C1 segment of cervical spinal cord (tissue), 14 donors: Measurements from ENCODE around the gene MRPL39.
"Not testable (repeated sequence)": the region's sequence is repeated elsewhere in the genome, so short reads cannot be mapped to it uniquely, and the experiment has no call there.

Source experiments
- DNase-seq, 14 donors: peaks; one replicate each; lab custom pipeline; 2025; lab: John Stamatoyannopoulos, UW

MRPL39 gene

DNA sequence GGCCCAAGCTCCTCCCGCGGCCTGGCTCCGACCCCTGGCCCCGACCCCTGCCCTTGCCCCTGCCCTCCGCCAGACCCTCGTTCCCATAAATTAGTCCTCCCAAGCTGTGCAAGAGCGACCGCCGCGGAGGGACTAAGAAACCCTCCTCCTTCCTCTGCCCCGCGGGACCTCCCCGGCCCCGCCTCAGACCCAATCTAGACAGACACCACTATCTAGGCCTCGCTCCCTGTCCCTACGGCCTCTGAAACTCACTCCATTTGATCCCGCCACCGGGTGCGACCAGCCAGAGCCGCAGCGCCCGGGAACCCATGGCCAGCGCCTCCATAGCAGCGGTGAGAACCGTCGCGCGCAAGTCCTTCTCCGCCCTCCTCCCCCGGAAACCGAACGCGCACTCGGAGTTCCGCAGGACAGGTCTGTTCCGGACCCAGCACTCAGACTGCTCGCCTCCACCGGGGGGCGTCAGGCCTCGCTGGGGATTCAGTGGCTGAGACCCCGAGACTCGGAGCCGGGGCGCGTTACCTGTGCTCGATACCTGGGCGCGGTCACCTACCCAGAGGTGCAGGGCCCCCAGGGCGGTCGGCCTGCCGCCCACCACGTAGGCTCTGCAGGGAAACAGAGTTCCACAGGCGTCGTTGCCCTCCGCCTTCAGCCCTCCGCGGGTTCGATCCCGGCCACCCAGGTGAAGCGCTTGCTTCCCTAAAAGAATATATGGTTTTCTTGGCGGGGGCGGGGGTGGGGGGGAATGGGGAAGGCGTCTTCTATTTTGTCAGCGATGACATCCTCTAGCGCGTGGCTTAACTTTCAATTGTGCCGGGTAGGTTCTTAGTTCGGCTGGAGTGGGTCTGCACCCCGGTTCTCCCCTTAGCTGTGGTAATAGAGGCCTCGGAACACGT is at the start of gene MRPL39:
Gene MRPL39, minus strand, starts transcription at position 331 of the 893 bp plus-strand sequence. Its CDS starts 6 bp downstream, at position 325.
- peak; percentile 20 to 88 (median 76) for DNase-seq

DNA sequence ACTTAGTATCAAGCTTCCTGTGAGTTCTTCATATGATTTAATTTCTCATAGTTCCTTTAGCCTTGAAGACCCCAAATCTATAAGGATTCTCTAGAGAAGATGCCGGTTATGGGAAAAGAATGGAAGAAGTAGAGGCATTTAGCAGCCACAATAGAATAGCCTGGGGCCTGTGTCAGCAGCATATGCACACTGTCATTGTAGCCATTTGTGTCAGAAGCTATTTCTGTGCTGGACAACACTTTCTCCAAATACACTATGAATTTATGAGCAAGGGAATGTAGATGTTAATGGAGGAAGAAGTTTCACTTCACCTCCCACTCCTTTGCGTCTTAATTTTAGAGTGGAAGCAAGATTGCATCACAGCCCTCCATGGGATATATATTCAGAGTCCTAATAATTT is 49.1 kb upstream of the MRPL39 start:
- no peak for DNase-seq

DNA sequence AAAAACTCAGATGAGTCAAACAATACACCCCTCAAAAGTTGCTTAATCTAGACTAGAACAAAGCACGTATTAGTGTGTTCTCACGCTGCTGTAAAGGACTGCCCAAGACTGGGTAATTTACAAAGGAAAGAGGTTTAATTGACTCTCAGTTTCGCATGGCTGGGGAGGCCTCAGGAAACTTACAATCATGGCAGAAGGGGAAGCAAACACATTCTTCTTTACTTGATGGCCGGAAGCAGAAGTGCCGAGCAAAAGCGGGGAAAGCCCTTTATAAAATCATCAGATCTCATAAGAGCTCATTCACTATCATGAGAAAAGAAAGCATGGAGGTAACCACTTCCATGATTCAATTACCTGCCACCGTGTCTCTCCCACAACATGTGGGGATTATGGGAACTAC is 41.9 kb upstream of the MRPL39 start:
- DNase-seq: no peak

DNA sequence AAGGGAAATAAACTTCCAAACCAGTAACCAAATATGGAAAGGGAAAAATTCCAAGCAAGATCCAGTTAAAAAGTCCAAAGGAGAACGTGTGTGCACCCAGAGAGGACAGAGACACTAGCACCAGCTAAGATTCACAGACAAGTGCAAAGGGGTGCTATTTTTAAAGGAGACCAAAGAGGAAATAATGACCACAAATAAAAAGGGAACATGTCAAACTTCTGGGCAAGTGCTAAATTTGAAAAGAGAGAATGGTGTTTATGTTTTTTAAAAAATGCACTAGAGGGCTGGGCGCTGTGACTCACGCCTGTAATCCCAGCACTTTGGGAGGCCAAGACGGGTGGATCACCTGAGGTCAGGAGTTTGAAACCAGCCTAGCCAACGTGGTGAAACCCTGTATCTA is 40.4 kb upstream of the MRPL39 start:
- DNase-seq: no peak

DNA sequence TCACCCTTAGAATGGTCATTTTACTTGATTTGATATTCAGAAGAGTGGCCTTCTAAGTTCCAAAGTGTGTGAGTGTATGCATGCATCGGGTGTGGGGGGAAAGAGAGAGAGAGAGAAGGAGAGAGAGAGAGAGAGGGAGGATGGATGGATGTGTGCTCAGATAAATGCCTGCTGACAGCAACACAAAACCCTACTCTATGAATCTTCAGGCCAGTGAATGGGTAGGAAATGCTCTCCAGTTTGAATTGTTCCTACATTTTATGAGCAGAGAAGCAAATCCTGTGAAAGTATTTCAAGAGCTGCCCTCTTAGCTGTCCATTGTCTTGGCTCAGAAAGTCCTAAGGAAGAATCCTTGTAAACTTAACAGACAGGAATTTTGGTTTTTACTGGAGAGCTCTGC is 39.2 kb upstream of the MRPL39 start:
- no peak for DNase-seq

DNA sequence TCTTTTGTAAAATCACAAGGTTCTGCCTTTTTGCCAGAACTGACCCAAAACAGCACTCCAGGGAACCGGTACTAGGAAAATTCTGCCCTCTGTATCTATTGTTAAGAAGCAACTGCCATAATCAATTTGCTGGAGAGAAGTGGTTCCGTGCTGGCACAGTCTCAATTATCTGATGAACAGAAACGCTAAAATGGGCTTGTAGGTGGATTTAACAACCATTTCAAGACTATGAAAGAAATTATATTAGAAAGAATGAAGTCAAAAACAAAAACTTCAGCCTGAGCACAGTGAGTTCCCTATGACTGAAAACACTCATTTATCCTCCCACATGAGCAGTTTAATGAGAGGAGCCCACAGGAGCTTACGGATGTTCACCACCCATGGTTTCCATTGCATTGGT is 36.2 kb upstream of the MRPL39 start:
- DNase-seq: no peak

DNA sequence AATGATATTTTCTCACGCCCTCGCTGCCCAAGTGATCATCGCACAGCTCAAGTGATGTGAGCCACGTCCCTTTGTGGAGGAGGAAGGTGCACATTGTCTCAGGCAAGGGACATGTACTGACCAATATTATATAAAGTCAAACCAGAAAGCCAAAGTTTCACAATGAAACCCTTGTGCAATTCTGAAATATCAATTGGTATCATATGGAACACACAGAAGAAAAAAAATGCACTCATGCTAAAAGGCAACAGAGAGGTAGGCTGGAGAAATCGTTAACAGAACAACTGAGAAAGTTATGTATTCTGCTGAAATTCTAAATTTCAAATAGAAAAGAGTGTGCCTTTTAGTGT is 33.6 kb upstream of the MRPL39 start:
- no peak for DNase-seq

DNA sequence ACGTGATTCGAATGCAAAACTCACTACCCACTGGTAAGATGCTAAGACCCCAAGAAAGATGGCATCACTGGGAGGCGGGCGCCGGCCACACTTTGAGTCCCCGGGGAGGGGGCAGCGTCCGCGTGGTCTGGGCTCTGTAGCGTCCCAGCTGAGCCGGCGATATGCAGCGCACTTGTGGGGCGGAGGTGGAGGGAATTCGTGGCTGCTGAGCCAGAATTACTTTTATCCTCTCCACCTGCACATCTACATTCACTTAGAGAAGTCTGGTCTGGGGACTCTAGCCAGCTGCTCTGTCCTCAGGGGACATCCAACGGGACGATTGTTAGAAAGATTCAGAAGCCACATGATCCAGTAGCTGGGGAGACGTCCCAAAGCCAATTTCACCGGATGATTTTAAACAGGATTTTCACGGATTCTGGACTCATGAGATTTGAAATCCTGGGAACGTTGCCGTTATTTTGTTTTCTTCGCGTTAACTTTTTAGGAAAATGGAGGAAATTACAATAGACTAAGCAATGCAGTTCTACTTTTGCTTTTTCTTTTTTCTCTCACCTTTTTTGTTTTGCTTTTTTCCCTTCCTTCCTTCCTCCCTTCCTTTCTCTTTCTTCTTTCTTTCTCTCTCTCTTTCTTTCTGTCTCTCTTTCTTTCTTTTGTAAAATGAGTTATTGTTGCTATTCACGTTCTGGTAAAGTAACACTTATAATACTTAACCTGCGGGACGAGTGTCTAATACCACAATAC is 33.1 kb upstream of the MRPL39 start:
- DNase-seq: peak in 10 of 14 donors; percentile 8 to 67 (median 51)

DNA sequence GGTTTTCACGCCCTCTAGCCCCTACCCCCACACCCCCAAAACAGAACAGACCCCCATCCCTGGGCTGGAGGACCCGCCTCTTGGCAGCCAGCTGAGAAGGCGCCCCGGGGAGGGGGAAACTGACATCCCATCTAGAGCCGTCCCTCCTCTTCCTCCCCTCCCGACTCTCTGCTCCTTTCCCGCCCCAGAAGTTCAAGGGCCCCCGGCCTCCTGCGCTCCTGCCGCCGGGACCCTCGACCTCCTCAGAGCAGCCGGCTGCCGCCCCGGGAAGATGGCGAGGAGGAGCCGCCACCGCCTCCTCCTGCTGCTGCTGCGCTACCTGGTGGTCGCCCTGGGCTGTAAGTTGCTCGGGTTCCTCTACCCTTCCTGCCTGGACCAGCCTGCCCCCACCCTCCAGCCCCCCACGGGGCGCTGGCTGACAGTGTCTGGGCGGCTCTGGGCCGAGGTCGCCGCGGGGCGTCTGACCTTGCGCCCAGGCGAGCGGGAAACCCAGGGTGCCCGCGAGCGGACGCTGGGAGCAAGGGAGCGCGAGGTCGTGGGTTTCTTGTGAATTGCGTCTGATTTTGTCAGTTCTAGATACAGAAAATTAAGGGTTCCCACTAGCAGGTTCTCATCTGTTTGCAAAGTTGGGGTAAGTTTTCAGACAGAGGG is 32.4 kb upstream of the MRPL39 start:
- peak in 9 of 14 donors; percentile 42 to 82 (median 66) for DNase-seq

DNA sequence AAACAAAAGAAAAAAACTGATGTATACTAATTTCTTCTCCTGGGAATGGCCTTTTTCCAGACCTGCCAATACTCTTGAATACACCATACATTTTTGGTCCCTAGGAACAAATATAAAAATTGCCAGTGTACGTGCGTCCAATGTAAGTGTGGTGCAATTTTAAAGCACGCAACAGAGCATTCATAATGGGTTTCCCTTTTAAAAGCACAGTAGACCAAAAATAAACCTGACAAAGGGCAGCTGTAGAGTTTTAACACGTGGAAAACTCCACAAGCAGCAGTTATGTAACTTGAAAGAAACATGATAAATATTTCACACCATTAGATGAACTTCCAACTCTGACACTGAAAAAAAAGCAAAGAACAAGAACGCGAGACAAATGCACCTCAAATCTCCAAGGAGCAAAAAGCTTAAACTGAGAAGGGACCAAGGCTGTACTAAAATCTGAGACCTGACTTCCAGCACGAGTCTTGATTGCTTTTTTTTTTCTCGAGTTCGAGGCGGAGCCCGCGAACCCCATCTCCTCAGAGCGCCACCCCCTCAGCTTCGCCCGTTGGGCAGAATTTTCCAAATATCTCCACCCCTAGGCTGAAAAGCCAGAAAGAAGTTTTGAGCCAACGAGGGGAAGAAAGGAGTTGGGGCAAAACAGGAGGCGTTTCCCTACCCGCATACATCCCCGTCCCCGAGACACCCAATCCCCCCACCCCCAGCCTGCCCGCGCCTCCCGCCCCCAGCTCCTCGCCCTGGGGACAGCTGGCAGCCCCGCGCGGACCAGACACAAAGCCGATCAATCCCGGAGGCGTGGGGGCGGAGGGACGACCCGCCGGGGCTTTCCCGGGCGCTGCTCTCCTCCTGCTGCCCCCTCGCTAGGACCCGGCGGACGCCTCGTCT is 31.6 kb upstream of the MRPL39 start, which contains the start of gene JAM2:
Gene JAM2, plus strand, starts transcription at position 599 of the 891 bp plus-strand sequence. CDS start 564 bp downstream, outside the sequence.
- DNase-seq: peak in 12 of 14 donors; percentile 14 to 82 (median 60)

DNA sequence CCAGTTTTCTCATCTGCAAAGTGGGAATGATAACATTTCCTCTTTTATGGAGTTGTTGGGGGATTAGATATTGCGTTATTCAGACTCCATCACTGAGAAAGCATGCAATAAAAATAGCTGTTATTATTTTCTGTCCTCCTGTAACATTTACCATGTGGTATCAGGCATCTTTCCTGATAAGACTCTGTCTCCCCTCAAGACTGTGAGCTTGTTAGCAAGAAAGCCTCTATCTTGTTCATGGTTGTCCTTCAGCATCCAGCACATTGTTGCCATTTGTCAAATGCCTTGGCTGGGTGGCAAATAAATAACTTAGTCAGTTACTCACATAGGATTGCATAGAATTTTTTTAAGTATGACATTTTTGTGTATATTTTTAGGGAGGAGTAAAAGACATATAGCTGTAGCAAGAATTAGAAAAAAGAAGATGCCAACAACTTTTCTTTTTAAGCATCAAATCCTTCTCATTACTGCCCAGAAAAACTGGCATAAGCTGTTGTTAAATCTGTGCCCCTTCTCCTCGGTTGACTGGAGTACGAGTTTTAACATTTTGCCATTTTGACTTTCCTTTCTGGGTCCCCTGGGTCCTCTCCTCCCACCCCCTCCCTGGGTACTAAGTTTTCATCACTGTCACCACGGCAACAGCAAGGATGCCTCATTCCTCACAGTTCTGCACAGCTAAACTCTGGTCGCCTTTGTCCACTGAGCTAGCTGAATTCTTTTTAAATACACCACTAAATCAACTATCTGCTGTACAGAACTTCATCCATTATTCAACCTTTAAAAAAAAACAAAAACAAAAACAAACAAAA is 30.8 kb upstream of the MRPL39 start:
- DNase-seq: no peak

DNA sequence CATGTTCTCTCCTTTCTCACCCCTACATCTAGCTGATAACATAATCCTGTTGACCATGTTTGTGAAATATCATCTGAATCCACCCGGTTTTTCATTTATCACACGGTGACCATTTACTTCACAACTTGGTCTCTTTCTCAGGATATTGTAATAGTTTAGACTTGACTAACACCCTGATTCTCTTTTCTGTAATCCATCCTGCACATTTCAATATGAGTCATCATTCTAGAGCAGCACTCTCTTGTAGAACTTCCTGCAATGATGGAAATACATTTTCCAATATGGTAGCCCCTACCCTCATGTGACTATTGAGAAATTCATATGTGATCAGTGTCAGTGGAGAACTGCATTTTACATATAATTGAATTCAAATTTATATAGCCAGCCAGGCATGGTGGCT is 29.4 kb upstream of the MRPL39 start:
- no peak for DNase-seq

DNA sequence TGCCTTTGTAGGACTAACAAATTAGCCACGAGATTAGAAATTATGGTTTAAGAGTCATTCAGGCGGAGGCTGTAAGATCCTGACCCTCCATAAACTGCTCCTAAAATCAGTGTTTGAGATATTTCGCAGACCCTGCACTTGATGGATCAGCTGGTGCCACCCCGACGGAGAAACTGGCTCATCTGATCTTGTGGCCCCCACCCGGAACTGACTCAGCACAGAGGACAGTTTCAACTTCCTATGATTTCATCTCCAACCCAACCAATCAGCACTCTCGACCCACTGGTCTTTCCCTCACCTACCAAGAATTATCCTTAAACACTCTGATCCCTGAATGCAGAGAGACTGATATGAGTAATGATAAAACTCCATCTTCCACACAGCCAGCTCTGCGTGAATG is 28.0 kb upstream of the MRPL39 start:
- no peak for DNase-seq

DNA sequence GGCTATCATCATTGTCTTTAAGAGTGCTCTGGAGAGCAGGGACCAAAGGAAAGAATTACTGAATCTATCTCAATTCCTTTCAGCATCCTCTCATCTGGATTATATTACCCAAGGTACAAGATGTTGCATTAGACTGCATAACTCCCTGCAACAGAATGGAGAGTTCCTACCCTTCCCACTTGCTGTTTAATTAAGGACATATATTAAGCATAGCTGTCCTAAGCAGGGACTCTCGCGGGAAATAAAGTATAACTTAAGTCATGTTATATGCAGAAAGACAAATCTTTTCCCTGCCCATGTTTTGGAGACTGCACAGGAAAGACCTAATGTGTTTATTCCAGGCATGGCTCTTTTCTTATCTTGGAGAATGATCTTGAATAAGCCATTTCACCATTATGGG is 25.0 kb upstream of the MRPL39 start:
- DNase-seq: no peak

DNA sequence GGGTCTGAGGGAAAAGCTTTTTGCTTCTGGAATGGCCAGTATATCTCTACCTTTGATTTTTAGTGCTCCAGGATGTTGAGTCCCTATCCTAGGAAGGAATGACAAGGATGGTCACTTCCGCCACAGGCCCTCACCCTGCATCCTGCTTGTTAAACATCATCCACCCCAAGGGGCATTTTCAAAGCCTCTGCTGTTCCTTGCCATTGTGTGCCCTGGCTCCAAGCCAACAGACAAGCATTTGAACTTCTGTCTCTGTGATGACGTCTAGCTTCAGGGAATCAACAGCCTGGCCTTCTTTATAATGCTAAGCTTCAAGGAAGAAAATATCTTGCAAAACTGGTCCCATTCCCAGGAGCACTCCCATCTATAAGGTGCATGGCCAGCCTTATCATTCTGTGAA is 19.5 kb upstream of the MRPL39 start:
- no peak for DNase-seq

DNA sequence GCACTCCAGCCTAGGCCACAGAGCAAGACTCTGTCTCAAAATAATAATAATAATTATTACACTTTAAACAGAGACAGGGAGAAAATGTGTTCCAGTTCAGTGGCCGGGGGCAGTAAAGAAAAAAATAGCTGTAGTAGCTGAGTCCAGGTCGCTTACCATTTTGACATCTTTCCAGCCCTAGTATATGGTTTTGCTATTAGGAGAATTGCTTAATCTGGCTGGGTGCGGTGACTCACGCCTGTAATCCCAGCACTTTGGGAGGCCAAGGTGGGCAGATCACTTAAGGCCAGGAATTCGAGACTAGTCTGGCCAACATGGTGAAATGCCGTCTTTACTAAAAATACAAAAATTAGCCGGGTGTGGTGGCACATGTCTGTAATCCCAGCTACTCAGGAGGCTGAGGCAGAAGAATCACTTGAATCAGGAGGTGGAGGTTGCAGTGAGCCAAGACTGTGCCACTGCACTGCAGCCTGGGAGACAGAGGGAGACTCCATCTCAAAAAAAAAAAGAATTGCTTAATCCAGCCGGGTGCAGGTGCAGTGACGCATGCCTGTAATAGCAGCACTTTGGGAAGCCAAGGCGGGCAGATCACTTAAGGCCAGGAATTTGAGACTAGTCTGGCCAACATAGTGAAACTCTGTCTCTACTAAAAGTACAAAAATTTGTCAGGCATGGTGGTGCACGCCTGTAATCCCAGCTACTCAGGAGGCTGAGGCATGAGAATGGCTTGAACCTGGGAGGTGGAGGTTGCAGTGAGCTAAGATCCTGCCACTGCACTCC is 18.7 kb upstream of the MRPL39 start:
- not testable (repeated sequence) for DNase-seq

DNA sequence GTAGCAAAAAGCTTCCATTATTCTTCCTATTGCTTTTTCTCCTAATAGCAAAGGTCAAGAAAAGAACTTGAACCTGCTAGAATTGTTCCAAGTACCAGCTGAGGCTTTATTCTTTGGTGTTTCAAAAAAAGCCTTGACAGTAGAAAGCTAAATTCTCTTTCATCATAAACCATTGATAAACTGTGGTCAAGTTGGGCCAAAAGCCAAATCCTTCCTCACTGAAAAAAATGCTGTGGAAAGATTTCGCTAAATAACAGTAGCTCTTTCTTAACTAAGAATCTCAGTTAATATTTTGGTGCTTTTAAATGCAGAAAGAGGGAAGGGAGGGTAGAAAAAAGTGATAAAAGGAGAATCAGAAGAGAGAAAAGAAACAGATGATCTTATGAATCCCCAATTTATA is 17.8 kb upstream of the MRPL39 start:
- no peak for DNase-seq

DNA sequence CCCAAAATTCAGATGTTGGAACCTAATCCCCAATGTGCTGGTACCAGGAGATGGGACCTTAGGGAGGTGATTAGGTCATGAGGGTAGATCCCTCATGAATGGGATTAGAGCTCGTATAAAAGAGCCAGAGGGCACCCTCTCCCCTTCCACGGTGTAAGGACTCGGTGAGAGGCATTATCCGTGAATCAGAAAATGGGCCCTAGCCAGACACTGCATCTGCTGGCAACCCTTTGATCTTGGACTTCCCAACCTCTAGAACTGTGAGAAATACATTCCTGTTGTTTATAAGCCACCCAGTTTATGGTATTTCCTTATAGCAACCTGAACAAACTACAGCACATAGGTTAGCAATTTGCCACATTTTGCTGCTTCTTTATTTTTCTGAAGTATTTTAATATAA is 17.2 kb upstream of the MRPL39 start:
- no peak for DNase-seq

DNA sequence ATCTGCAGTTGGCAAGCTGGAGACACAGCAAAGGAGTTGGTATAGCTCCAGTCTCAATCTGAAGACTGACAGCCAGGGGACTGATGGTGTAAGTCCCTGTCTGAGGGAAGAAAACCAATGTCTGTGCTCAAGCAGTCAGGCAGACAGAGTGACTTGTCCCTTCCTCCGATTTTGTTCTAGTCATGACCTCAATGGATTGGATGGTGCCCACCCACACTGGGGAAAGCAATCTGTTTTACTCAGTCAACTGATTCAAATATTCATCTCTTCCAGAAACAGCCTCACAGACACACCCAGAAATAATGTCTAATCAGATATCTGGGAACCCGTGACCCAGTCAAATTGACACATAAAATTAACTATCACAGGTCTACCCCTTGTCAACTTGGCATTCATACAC is 11.9 kb upstream of the MRPL39 start:
- no peak for DNase-seq

DNA sequence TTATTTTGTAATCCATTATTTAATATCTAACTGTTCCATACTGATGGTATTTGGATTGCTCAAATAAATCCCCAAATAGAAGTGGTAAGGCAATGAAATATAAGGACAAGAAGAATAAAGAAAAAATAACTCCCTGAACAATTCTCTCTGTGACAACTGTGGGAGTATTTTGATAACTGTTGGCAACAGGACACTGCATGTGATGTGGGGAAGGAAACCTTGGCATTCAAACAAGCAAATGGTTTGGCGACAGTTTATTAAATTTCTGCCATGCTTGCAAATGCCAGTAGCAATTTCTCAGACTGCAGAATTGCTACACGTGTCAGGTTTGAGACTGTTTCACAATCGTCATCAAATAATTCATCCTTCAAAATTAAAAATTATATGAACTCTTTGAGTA is 8.6 kb upstream of the MRPL39 start:
- DNase-seq: no peak
